ENCODE results near the gene EIF2B1. TPM values are rescaled to one million over a fixed set of nuclear protein-coding genes. Genes with fewer than 3 reads are reported as not detected.
"Not testable (repeated sequence)": the region's sequence is repeated elsewhere in the genome, so short reads cannot be mapped to it uniquely, and the experiment has no call there.

Gene EIF2B1
- total RNA-seq, 3 donors from 2014 or later: 37.7 to 48.0 (median 42.9) TPM

- no peak for TF ChIP-seq CTCF (IDR thresholded peaks at IDR 0.05)
- no peak overlapping the region for H3K4me3 ChIP-seq
- DNase-seq (no peak), ATAC-seq (no peak)
- peaks cover 3% of the 10 kb centered on the region for H3K4me1 ChIP-seq (ENCODE audit: low read depth)
- intact Hi-C loops (cut with DNase I, micrococcal nuclease): no loop called here
- no peaks in the 10 kb centered on the region for H3K9me3 ChIP-seq
- H3K36me3 ChIP-seq (ENCODE audit: low read depth): peaks cover 3% of the 10 kb centered on the region
Measured at GRCh38 chr12:123597100-123597499, 36.4 kb downstream of the EIF2B1 start.

- Histone ChIP-seq H3K4me1 (ENCODE audit: low read depth) (peaks cover under 1% of the 10 kb centered on the region), H3K9me3 (no peaks in the 10 kb centered on the region), H3K36me3 (ENCODE audit: low read depth) (peaks cover 3% of the 10 kb centered on the region), H3K4me3 (no peak overlapping the region)
- DNase-seq: no peak
- intact Hi-C loops (cut with DNase I, micrococcal nuclease): no loop called here
- no peak for ATAC-seq
- TF ChIP-seq CTCF (IDR thresholded peaks at IDR 0.05): no peak
Measured at GRCh38 chr12:123595729-123596128, 37.8 kb downstream of the EIF2B1 start.

- H3K9me3 ChIP-seq: no peaks in the 10 kb centered on the region
- ATAC-seq (no peak), DNase-seq (no peak)
- H3K4me1 ChIP-seq (ENCODE audit: low read depth): no peaks in the 10 kb centered on the region
- no peak for TF ChIP-seq CTCF (IDR thresholded peaks at IDR 0.05)
- intact Hi-C loops (cut with DNase I, micrococcal nuclease): no loop called here
- no peak overlapping the region for H3K4me3 ChIP-seq
- H3K36me3 ChIP-seq (ENCODE audit: low read depth): no peaks in the 10 kb centered on the region
Measured at GRCh38 chr12:123591702-123592481, 41.6 kb downstream of the EIF2B1 start.

DNA sequence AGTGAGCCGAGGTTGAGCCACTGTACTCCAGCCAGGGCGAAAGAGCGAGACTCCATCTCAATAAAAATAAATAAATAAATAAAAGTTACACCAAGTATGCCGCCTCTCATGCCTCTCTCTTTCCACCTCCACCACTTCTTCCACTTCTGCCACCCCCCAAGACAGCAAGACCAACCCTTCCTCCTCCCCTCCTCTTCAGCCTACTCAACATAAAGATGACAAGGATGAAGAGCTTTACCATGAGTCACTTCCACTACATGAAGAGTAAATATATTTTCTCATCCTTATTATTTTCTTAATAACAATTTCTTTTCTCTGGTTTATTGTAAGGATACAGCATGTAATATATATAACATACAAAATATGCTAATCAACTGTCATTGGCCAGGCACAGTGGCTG lies 52.7 kb downstream of the EIF2B1 start:
- Histone ChIP-seq H3K4me3 (no peak overlapping the region), H3K4me1 (ENCODE audit: low read depth) (peaks cover 19% of the 10 kb centered on the region), H3K9me3 (no peaks in the 10 kb centered on the region), H3K36me3 (ENCODE audit: low read depth) (no peaks in the 10 kb centered on the region)
- no peak for TF ChIP-seq CTCF (IDR thresholded peaks at IDR 0.05)
- DNase-seq (no peak), ATAC-seq (no peak)
- intact Hi-C loops (cut with DNase I, micrococcal nuclease): no loop called here

GRCh38 chr12:123578829-123579228 lies 54.7 kb downstream of the EIF2B1 start:
- intact Hi-C loops (cut with DNase I, micrococcal nuclease); ATAC-seq; H3K4me3 ChIP-seq; H3K36me3 ChIP-seq (ENCODE audit: low read depth); H3K9me3 ChIP-seq; DNase-seq: not testable (repeated sequence)
- peaks cover 13% of the 10 kb centered on the region for H3K4me1 ChIP-seq (ENCODE audit: low read depth)

GRCh38 chr12:123578243-123578642 lies 55.2 kb downstream of the EIF2B1 start:
- peaks cover 12% of the 10 kb centered on the region for H3K4me1 ChIP-seq (ENCODE audit: low read depth)
- DNase-seq: no peak
- no peak for TF ChIP-seq CTCF (IDR thresholded peaks at IDR 0.05)
- intact Hi-C loops (cut with DNase I, micrococcal nuclease): no loop called here
- no peaks in the 10 kb centered on the region for H3K36me3 ChIP-seq (ENCODE audit: low read depth)
- ATAC-seq: no peak
- no peaks in the 10 kb centered on the region for H3K9me3 ChIP-seq
- H3K4me3 ChIP-seq: no peak overlapping the region
